ENCODE results near the gene DDX10.
"Not testable (repeated sequence)": the region's sequence is repeated elsewhere in the genome, so short reads cannot be mapped to it uniquely, and the experiment has no call there.

DDX10 gene

GRCh38 chr11:108804511-108804910, 139.6 kb downstream of the DDX10 start:
- Histone ChIP-seq H3K27me3 (ENCODE audit: low read depth) (no peaks in the 10 kb centered on the region), H3K4me3 (no peak overlapping the region), H3K4me1 (peaks cover 5% of the 10 kb centered on the region; the same call in 1 of the 2 replicates), H3K9me3 (no peaks in the 10 kb centered on the region), H3K36me3 (replicated peaks) (no peaks in the 10 kb centered on the region)
- DNase-seq (ENCODE audit: low spot score in 2 of 2): no peak
- in situ Hi-C loops (cut with MboI; ENCODE audit: low sequenced_read_pairs): no loop called here

GRCh38 chr11:108805030-108805429, 140.2 kb downstream of the DDX10 start:
- in situ Hi-C loops (cut with MboI; ENCODE audit: low sequenced_read_pairs): no loop called here
- DNase-seq (ENCODE audit: low spot score in 2 of 2): no peak
- no peaks in the 10 kb centered on the region for H3K36me3 ChIP-seq (replicated peaks)
- no peaks in the 10 kb centered on the region for H3K9me3 ChIP-seq
- no peak overlapping the region for H3K4me3 ChIP-seq
- peaks cover 5% of the 10 kb centered on the region; the same call in 1 of the 2 replicates for H3K4me1 ChIP-seq
- no peaks in the 10 kb centered on the region for H3K27me3 ChIP-seq (ENCODE audit: low read depth)

- no peak for DNase-seq (ENCODE audit: low spot score in 2 of 2)
- H3K4me1 ChIP-seq: peaks cover 2% of the 10 kb centered on the region; the same call in 1 of the 2 replicates
- no peaks in the 10 kb centered on the region for H3K27me3 ChIP-seq (ENCODE audit: low read depth)
- H3K4me3 ChIP-seq: no peak overlapping the region
- in situ Hi-C loops (cut with MboI; ENCODE audit: low sequenced_read_pairs): no loop called here
- no peaks in the 10 kb centered on the region for H3K36me3 ChIP-seq (replicated peaks)
- no peaks in the 10 kb centered on the region for H3K9me3 ChIP-seq
These were observed 142.4 kb downstream of the DDX10 start for GRCh38 chr11:108807262-108807661.

GRCh38 chr11:108813086-108813485, 148.2 kb downstream of the DDX10 start:
- Histone ChIP-seq H3K4me3 (no peak overlapping the region), H3K36me3 (replicated peaks) (no peaks in the 10 kb centered on the region), H3K4me1 (no peaks in the 10 kb centered on the region; the same call in 1 of the 2 replicates), H3K9me3 (no peaks in the 10 kb centered on the region), H3K27me3 (ENCODE audit: low read depth) (no peaks in the 10 kb centered on the region)
- no peak for DNase-seq (ENCODE audit: low spot score in 2 of 2)
- in situ Hi-C loops (cut with MboI; ENCODE audit: low sequenced_read_pairs): no loop called here

- H3K4me1 ChIP-seq: no peaks in the 10 kb centered on the region; the same call in 1 of the 2 replicates
- H3K4me3 ChIP-seq: no peak overlapping the region
- no peak for DNase-seq (ENCODE audit: low spot score in 2 of 2)
- H3K36me3 ChIP-seq (replicated peaks): no peaks in the 10 kb centered on the region
- H3K27me3 ChIP-seq (ENCODE audit: low read depth): no peaks in the 10 kb centered on the region
- H3K9me3 ChIP-seq: no peaks in the 10 kb centered on the region
- in situ Hi-C loops (cut with MboI; ENCODE audit: low sequenced_read_pairs): no loop called here
These were observed 153.1 kb downstream of the DDX10 start for GRCh38 chr11:108817976-108818375.

GRCh38 chr11:108818971-108819370, 154.1 kb downstream of the DDX10 start:
- no peak for DNase-seq (ENCODE audit: low spot score in 2 of 2)

GRCh38 chr11:108819957-108820356, 155.1 kb downstream of the DDX10 start:
- Histone ChIP-seq H3K9me3 (no peaks in the 10 kb centered on the region), H3K4me1 (no peaks in the 10 kb centered on the region; the same call in 1 of the 2 replicates), H3K36me3 (replicated peaks) (no peaks in the 10 kb centered on the region), H3K4me3 (no peak overlapping the region), H3K27me3 (ENCODE audit: low read depth) (no peaks in the 10 kb centered on the region)
- in situ Hi-C loops (cut with MboI; ENCODE audit: low sequenced_read_pairs): no loop called here
- DNase-seq (ENCODE audit: low spot score in 2 of 2): no peak

More at GRCh38 chr11:108818971-108819370, 154.1 kb downstream of the DDX10 start:
- H3K27me3 ChIP-seq (ENCODE audit: low read depth): no peaks in the 10 kb centered on the region
- in situ Hi-C loops (cut with MboI; ENCODE audit: low sequenced_read_pairs): no loop called here
- no peaks in the 10 kb centered on the region for H3K9me3 ChIP-seq
- H3K4me1 ChIP-seq: no peaks in the 10 kb centered on the region; the same call in 1 of the 2 replicates
- no peaks in the 10 kb centered on the region for H3K36me3 ChIP-seq (replicated peaks)
- H3K4me3 ChIP-seq: no peak overlapping the region

- H3K27me3 ChIP-seq (ENCODE audit: low read depth); H3K4me1 ChIP-seq; DNase-seq (ENCODE audit: low spot score in 2 of 2); H3K36me3 ChIP-seq (replicated peaks); H3K4me3 ChIP-seq; H3K9me3 ChIP-seq; in situ Hi-C loops (cut with MboI; ENCODE audit: low sequenced_read_pairs): not testable (repeated sequence)
These were observed 159.1 kb downstream of the DDX10 start for GRCh38 chr11:108823960-108824359.

GRCh38 chr11:108824545-108824944, 159.7 kb downstream of the DDX10 start:
- no peak for DNase-seq (ENCODE audit: low spot score in 2 of 2)
- in situ Hi-C loops (cut with MboI; ENCODE audit: low sequenced_read_pairs): no loop called here
- Histone ChIP-seq H3K36me3 (replicated peaks) (no peaks in the 10 kb centered on the region), H3K4me1 (no peaks in the 10 kb centered on the region), H3K9me3 (no peaks in the 10 kb centered on the region), H3K27me3 (ENCODE audit: low read depth) (no peaks in the 10 kb centered on the region), H3K4me3 (no peak overlapping the region)

GRCh38 chr11:108825381-108825780, 160.5 kb downstream of the DDX10 start:
- no peaks in the 10 kb centered on the region for H3K9me3 ChIP-seq
- in situ Hi-C loops (cut with MboI; ENCODE audit: low sequenced_read_pairs): no loop called here
- H3K4me3 ChIP-seq: no peak overlapping the region
- no peaks in the 10 kb centered on the region for H3K36me3 ChIP-seq (replicated peaks)
- no peak for DNase-seq (ENCODE audit: low spot score in 2 of 2)
- no peaks in the 10 kb centered on the region for H3K27me3 ChIP-seq (ENCODE audit: low read depth)
- no peaks in the 10 kb centered on the region for H3K4me1 ChIP-seq

- no peaks in the 10 kb centered on the region for H3K36me3 ChIP-seq (replicated peaks)
- no peak overlapping the region for H3K4me3 ChIP-seq
- DNase-seq (ENCODE audit: low spot score in 2 of 2): no peak
- in situ Hi-C loops (cut with MboI; ENCODE audit: low sequenced_read_pairs): no loop called here
- H3K4me1 ChIP-seq: no peaks in the 10 kb centered on the region
- no peaks in the 10 kb centered on the region for H3K27me3 ChIP-seq (ENCODE audit: low read depth)
- no peaks in the 10 kb centered on the region for H3K9me3 ChIP-seq
These were observed 161.3 kb downstream of the DDX10 start for GRCh38 chr11:108826136-108826535.

GRCh38 chr11:108835624-108836023, 170.8 kb downstream of the DDX10 start:
- no peaks in the 10 kb centered on the region for H3K27me3 ChIP-seq (ENCODE audit: low read depth)
- H3K9me3 ChIP-seq: no peaks in the 10 kb centered on the region
- no peaks in the 10 kb centered on the region for H3K4me1 ChIP-seq
- no peaks in the 10 kb centered on the region; the same call in 1 of the 2 replicates for H3K36me3 ChIP-seq (replicated peaks)
- no peak for DNase-seq (ENCODE audit: low spot score in 2 of 2)
- in situ Hi-C loops (cut with MboI; ENCODE audit: low sequenced_read_pairs): no loop called here
- no peak overlapping the region for H3K4me3 ChIP-seq

- H3K4me1 ChIP-seq: no peaks in the 10 kb centered on the region
- no peaks in the 10 kb centered on the region for H3K9me3 ChIP-seq
- no peak overlapping the region for H3K4me3 ChIP-seq
- no peaks in the 10 kb centered on the region for H3K27me3 ChIP-seq (ENCODE audit: low read depth)
- in situ Hi-C loops (cut with MboI; ENCODE audit: low sequenced_read_pairs): no loop called here
- H3K36me3 ChIP-seq (replicated peaks): no peaks in the 10 kb centered on the region; the same call in 1 of the 2 replicates
- no peak for DNase-seq (ENCODE audit: low spot score in 2 of 2)
These were observed 171.7 kb downstream of the DDX10 start for GRCh38 chr11:108836541-108836940.

GRCh38 chr11:108838102-108838791, 173.4 kb downstream of the DDX10 start:
- in situ Hi-C loops (cut with MboI; ENCODE audit: low sequenced_read_pairs): no loop called here
- no peaks in the 10 kb centered on the region for H3K9me3 ChIP-seq
- H3K27me3 ChIP-seq (ENCODE audit: low read depth): no peaks in the 10 kb centered on the region
- H3K4me3 ChIP-seq: no peak overlapping the region
- H3K4me1 ChIP-seq: no peaks in the 10 kb centered on the region
- no peak for DNase-seq (ENCODE audit: low spot score in 2 of 2)
- H3K36me3 ChIP-seq (replicated peaks): peaks cover 4% of the 10 kb centered on the region; the same call in 1 of the 2 replicates

GRCh38 chr11:108838792-108839105, 173.9 kb downstream of the DDX10 start:
- peaks cover 4% of the 10 kb centered on the region; the same call in 1 of the 2 replicates for H3K36me3 ChIP-seq (replicated peaks)
- in situ Hi-C loops (cut with MboI; ENCODE audit: low sequenced_read_pairs): no loop called here
- no peaks in the 10 kb centered on the region for H3K4me1 ChIP-seq
- H3K4me3 ChIP-seq: no peak overlapping the region
- H3K9me3 ChIP-seq: no peaks in the 10 kb centered on the region
- H3K27me3 ChIP-seq (ENCODE audit: low read depth): no peaks in the 10 kb centered on the region
- no peak for DNase-seq (ENCODE audit: low spot score in 2 of 2)
